Measurements from ENCODE around the gene KLHL35.

DNA sequence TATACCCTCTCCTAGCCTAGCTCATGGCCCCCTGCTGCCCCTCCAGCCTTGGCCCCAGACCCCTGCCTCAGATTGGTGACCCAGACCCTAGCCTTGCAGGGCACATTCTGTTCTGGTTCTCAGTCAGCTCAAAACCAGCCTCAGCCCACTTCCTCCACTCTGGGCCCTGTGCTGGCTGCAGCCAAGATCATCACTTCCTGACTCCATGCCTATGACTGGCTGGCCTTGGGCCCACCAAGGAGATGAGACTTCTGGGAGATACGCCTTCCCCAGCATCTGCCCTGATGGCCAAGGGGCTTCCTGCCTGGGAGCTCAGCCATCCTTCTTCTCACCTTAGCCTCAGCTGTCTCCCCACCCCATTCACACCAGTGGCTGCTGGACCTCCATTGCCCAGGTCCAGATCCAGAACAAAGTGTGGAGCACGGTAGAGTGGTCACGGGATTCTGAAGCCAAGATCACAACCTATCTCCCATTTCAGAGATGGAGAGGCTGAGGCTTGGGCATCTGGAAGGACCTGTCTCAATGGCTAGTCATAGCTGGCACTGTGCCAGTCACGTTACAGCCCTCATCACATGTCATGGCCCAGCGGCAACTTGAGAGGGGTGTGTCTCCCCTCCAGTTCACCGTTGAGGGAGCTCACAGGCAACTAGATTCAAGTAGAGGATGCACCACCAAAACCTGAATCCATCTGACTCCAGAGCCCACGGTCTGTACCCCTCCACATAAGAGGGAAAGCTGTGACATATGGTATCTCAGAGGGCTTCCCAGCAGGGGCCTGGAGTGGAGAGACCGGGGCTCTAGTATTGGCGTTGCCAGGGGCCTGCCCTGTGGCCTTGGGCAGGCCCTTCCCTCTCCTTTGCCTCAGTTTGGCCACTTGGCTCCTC is 43.0 kb upstream of the KLHL35 start:
- TF ChIP-seq, protein P1, sequence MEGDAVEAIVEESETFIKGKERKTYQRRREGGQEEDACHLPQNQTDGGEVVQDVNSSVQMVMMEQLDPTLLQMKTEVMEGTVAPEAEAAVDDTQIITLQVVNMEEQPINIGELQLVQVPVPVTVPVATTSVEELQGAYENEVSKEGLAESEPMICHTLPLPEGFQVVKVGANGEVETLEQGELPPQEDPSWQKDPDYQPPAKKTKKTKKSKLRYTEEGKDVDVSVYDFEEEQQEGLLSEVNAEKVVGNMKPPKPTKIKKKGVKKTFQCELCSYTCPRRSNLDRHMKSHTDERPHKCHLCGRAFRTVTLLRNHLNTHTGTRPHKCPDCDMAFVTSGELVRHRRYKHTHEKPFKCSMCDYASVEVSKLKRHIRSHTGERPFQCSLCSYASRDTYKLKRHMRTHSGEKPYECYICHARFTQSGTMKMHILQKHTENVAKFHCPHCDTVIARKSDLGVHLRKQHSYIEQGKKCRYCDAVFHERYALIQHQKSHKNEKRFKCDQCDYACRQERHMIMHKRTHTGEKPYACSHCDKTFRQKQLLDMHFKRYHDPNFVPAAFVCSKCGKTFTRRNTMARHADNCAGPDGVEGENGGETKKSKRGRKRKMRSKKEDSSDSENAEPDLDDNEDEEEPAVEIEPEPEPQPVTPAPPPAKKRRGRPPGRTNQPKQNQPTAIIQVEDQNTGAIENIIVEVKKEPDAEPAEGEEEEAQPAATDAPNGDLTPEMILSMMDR (IDR thresholded peaks at IDR 0.05; ENCODE audit: poor library complexity), result no peak
- TF ChIP-seq EZH2 (IDR thresholded peaks at IDR 0.05; ENCODE audit: borderline replicate concordance) (no peak), EZH2phosphoT487 (IDR thresholded peaks at IDR 0.05; ENCODE audit: low read depth, severe bottlenecking, unreplicated experiment) (no peak)
